Gastroesophageal sphincter (tissue), 3 donors: ENCODE results near the gene LRCOL1.

Experiments
- CTCF ChIP-seq, 4 experiments: fragments of 200-600 bp in 2 of 4; fragments of 450-650 bp in 2 of 4; sonication (generic) in 1 of 4; IDR thresholded peaks; one replicate each; pipeline ENCODE4 v1.5.1; 2017 to 2019; ENCODE audit warnings: antibody characterized with exemption in 4 of 4, mild to moderate bottlenecking in 2 of 4, moderate library complexity in 2 of 4
- POLR2A ChIP-seq, 2 donors: fragments of 450-650 bp; IDR thresholded peaks; one replicate each; pipeline ENCODE4 v1.6.1; 2017; ENCODE audit warnings: antibody characterized with exemption in 2 of 2, mild to moderate bottlenecking in 2 of 2, moderate library complexity in 1 of 2
- POLR2AphosphoS5 ChIP-seq: sonication (generic); formaldehyde crosslinking; IDR thresholded peaks from one replicate; pipeline ENCODE4 v1.6.1; 2017; ENCODE audit warnings: antibody characterized with exemption

- no peak for TF ChIP-seq CTCF (IDR thresholded peaks at IDR 0.05)
- TF ChIP-seq POLR2A (IDR thresholded peaks at IDR 0.05): no peak
- TF ChIP-seq POLR2AphosphoS5: no peak
Measured at GRCh38 chr12:132588319-132588718, 22.1 kb downstream of the LRCOL1 start.
